Dedifferentiated amniotic fluid mesenchymal stem cell (primary cell): ENCODE measurements around the gene TNIP1.

ENCODE experiments used
- DNase-seq: peaks from one replicate; pipeline ENCODE4 v3.0.0-alpha.2; 2016; ENCODE audit errors: extremely low spot score

Gene TNIP1

GRCh38 chr5:151083081-151083676, 2.3 kb upstream of the TNIP1 start:
- DNase-seq = no peak

GRCh38 chr5:151082282-151082902, 1.6 kb upstream of the TNIP1 start:
- peak; percentile 30 for DNase-seq

- DNase-seq = peak; percentile 49
Measured at GRCh38 chr5:151081431-151082281, 822 bp upstream of the TNIP1 start.

GRCh38 chr5:151079838-151080612, 809 bp downstream of the TNIP1 start:
- DNase-seq = peak; percentile 29

GRCh38 chr5:151078490-151079262, 2.2 kb downstream of the TNIP1 start:
- DNase-seq = no peak

GRCh38 chr5:151077967-151078366, 2.9 kb downstream of the TNIP1 start:
- no peak for DNase-seq

GRCh38 chr5:151077419-151077818, 3.4 kb downstream of the TNIP1 start:
- no peak for DNase-seq

GRCh38 chr5:151076616-151077015, 4.2 kb downstream of the TNIP1 start:
- DNase-seq = no peak

- no peak for DNase-seq
Measured at GRCh38 chr5:151075698-151076331, 5.0 kb downstream of the TNIP1 start.

- no peak for DNase-seq
Measured at GRCh38 chr5:151074557-151074956, 6.3 kb downstream of the TNIP1 start.

GRCh38 chr5:151073280-151073679, 7.6 kb downstream of the TNIP1 start:
- DNase-seq = no peak

- DNase-seq = no peak
Measured at GRCh38 chr5:151072630-151073025, 8.2 kb downstream of the TNIP1 start.

- no peak for DNase-seq
Measured at GRCh38 chr5:151071848-151072629, 8.8 kb downstream of the TNIP1 start.

- DNase-seq = no peak
Measured at GRCh38 chr5:151071021-151071420, 9.8 kb downstream of the TNIP1 start.

GRCh38 chr5:151070449-151070848, 10.4 kb downstream of the TNIP1 start:
- peak; percentile 39 for DNase-seq

GRCh38 chr5:151068433-151069197, 12.2 kb downstream of the TNIP1 start:
- no peak for DNase-seq

- no peak for DNase-seq
Measured at GRCh38 chr5:151067632-151068432, 13.0 kb downstream of the TNIP1 start.

GRCh38 chr5:151066920-151067319, 13.9 kb downstream of the TNIP1 start:
- DNase-seq = no peak
